GM19240 (cell line): ENCODE data around the gene ENPP3.
"Not testable (repeated sequence)": the region's sequence is repeated elsewhere in the genome, so short reads cannot be mapped to it uniquely, and the experiment has no call there.

Source experiments
- DNase-seq: peaks from one replicate; pipeline ENCODE4 v3.0.0; 2011; ENCODE audit warnings: low spot score; ENCODE audit not compliant: insufficient read length

ENPP3 gene

GRCh38 chr6:131733376-131734016 lies 96.4 kb downstream of the ENPP3 start:
- no peak for DNase-seq

GRCh38 chr6:131736003-131736596 lies 99.0 kb downstream of the ENPP3 start:
- DNase-seq, result no peak

DNA sequence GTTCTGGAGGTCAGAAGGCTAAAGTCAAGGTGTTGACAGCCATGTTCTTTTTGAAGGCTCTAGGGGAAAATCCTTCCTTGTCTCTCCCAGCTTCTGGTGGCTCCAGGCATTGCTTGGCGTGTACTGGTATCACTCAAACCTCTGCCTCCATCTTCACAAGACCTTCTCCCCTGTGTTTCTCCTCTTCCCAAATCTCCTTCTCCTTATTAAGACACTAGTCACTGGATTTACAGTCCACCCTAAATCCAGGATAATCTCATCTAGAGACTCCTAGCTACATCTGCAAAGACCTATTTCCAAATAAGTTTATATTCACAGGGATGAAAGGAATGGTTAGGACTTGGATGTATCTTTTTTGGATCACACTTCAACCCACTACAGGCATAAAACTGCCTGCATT lies 99.7 kb downstream of the ENPP3 start:
- DNase-seq, result no peak

DNA sequence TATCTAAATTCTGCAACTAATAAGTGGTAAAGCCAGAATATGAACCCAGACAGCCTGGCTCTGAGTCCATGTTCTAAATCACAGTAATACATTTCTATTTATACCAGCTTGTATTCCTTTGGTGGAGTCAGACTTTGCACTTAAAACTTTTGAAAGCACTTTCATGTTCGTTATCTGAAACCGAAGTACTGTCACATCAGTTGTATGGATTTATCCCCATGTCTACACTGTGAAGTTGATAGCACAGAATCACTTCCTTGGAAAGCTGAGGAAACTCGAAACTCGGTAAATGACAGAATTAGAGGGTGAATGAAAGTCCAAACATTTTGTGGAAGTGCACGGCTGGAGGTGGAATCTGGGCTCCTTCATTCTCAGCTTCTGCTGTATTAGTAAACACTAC lies 102.0 kb downstream of the ENPP3 start:
- no peak for DNase-seq

GRCh38 chr6:131740161-131740560 lies 103.1 kb downstream of the ENPP3 start:
- no peak for DNase-seq

- DNase-seq, result no peak
These were observed 104.7 kb downstream of the ENPP3 start for GRCh38 chr6:131741688-131742393.

GRCh38 chr6:131744432-131745287 lies 107.6 kb downstream of the ENPP3 start:
- no peak for DNase-seq

GRCh38 chr6:131745476-131745875 lies 108.4 kb downstream of the ENPP3 start:
- no peak for DNase-seq

DNA sequence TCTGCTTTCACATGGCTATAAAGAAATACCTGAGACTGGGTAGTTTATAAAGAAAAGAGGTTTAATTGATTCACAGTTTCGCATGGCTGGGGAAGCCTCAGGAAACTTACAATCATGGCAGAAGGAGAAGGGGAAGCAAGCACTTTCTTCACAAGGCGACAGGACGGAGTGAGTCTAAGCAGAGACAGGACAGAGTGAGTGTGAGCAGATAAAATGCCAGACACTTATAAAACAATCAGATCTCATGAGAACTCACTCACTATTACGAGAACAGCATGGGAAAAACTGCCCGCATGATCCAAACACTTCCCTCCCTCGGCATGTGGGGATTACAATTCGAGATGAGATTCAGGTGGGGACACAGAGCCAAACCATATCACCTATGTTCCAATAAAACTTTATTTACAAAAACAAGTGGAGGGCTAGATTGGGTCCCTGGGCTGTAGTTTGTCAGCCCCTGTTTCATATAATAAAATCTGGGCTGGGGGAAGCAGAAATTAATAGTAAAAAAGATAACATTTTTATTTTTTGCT lies 110.8 kb downstream of the ENPP3 start:
- DNase-seq, result no peak

DNA sequence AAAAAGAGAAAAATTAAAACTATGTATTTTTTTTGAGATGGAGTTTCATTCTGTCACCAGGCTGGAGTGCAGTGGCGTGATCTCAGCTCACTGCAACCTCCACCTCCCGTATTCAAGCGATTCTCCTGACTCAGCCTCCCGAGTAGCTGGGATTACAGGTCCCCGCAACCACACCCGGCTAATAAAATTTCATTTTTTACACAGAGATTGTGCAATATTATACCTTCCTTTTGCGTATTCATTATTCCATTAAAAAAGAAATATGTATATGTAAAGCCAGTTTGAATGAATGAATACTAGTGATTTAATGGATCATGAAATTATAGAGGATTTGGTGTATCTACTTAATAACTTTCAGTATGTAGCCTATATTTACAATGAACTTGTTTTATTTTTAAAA lies 111.9 kb downstream of the ENPP3 start:
- DNase-seq, result no peak

GRCh38 chr6:131751012-131751715 lies 114.1 kb downstream of the ENPP3 start:
- not testable (repeated sequence) for DNase-seq

GRCh38 chr6:131754088-131754487 lies 117.0 kb downstream of the ENPP3 start:
- no peak for DNase-seq

- DNase-seq, result no peak
These were observed 117.8 kb downstream of the ENPP3 start for GRCh38 chr6:131754715-131755567.

- no peak for DNase-seq
These were observed 118.5 kb downstream of the ENPP3 start for GRCh38 chr6:131755597-131755996.

GRCh38 chr6:131756039-131756438 lies 118.9 kb downstream of the ENPP3 start:
- no peak for DNase-seq

DNA sequence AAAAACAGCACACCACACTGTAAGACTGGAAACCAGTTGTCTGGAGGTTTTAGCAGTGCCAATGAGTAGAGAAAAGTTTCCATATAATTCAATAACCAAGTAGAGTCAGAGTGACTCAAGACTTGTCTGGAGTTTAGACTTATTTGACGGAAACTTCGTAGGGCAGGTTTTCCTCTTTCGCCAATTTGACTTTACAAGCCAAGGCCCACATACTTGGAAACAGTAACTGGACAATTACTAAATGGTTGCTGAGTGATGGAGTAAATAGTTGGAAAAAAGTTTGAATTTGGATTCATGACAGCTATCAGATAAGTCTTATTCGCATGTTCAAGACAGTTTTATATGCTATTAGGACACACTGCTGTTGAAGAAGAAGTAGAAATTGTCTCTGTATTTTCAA lies 121.8 kb downstream of the ENPP3 start:
- no peak for DNase-seq

- no peak for DNase-seq
These were observed 124.1 kb downstream of the ENPP3 start for GRCh38 chr6:131761060-131761761.

DNA sequence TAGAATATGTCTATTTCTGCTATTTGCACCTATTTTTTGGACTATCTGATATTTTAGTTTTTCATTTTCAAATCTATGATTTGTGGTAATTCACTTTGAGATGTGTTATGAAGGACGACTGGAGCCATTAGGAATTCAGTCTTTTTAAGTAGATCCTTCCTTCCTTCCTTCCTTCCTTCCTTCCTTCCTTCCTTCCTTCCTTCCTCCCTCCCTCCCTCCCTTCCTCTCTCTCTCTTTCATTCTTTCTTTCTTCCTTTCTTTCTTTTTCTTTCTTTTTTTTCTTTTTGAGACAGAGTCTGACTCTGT lies 124.6 kb downstream of the ENPP3 start:
- no peak for DNase-seq

- no peak for DNase-seq
These were observed 125.9 kb downstream of the ENPP3 start for GRCh38 chr6:131762984-131763383.

DNA sequence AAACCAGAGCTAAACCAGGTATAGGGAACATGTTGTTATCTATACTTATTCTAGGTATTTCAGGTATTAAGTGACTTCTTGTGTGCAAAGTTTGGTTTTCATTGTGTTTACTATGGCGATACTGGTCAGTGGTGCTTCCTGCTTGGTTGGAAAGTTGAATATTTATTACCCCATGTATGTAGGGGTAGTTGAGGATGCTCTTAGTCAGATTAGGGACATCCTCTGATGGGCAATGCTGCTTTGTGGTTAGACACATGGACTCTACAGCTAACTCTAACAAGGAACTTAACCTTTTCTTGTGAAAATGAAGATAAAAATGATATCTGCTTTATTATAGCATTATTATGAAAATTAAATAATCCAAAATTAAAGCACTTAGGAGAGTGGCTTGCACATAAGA lies 126.6 kb downstream of the ENPP3 start:
- DNase-seq, result no peak
